Measurements from ENCODE around the gene MAPKBP1. TPM values are rescaled to one million over a fixed set of nuclear protein-coding genes. Genes with fewer than 3 reads are reported as not detected.

The MAPKBP1 gene
- total RNA-seq, 1 experiment from 2014 or later = 13.7 TPM

DNA sequence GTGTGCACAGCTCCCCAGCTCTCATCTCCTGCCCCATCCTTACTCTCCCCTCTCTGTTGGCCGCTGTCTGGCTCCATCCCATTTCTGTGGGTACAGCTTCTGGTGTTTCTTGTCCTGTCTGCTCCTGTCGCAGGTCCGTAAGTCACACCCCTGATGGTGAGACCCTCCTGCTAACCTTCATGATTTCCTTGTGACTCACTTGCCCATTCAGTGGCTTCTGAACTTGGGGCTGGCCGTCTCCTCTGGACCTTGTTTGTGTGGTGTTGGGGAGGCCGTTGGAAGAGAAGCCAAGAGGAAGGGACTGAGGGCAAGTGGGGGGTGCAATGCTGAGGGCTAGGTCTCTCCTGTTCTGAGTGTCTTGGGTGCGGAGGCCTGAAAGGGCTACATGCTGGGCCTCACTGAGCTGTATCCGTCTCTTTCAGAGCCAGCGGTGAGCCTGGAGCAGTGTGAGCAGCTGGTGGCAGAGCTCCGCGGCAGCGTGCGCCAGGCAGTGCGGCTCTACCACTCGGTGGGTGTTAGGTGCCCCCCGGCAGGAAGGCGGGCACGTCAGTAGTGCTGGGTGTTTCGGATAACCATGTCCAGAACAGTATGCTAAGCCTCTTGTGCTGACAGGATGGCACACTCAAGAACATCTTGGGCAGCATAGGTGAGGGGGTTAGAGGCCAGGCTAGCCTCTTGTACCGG lies 49.9 kb downstream of the MAPKBP1 start:
- Mint-ChIP-seq H3K27ac (no peak overlapping the region), H3K4me3 (no peak overlapping the region), H3K36me3 (ENCODE audit: insufficient read depth in 1 of 3, low read depth in 3 of 3) (peaks cover 0 to 5% (median 3%) of the 10 kb centered on the region in 3 experiments; a peak in 5 of 7 replicates), H3K27me3 (ENCODE audit: low read depth) (no peaks in the 10 kb centered on the region), H3K9me3 (no peaks in the 10 kb centered on the region), H3K4me1 (peaks cover 11 to 19% of the 10 kb centered on the region in 2 experiments)
- no peak for DNase-seq
- Histone ChIP-seq H4K91ac (ENCODE audit: insufficient read length, low read depth, low read length) (no peak overlapping the region), H3K4ac (ENCODE audit: low read depth, low read length) (no peak overlapping the region), H4K5ac (ENCODE audit: insufficient read length, low read depth, low read length) (no peak overlapping the region), H4K8ac (replicated peaks; ENCODE audit: insufficient read length, low read depth, low read length) (no peak overlapping the region), H2AK5ac (ENCODE audit: insufficient read length, low read length) (no peak overlapping the region), H3K27ac (ENCODE audit: insufficient read length, low read depth, low read length) (no peak overlapping the region), H3K23ac (ENCODE audit: insufficient read length, low read depth, low read length) (no peak overlapping the region), H3K27me3 (ENCODE audit: insufficient read depth, low read length) (no peaks in the 10 kb centered on the region), H2BK120ac (ENCODE audit: low read depth, low read length, poor library complexity, severe bottlenecking) (no peak overlapping the region), H3K14ac (ENCODE audit: insufficient read depth, low read length) (no peak overlapping the region), H3T11ph (ENCODE audit: low read length) (no peak overlapping the region), H3K23me2 (ENCODE audit: insufficient read length, low read depth, low read length, poor library complexity, severe bottlenecking) (peaks cover 10% of the 10 kb centered on the region), H2BK20ac (ENCODE audit: low read depth, low read length, poor library complexity, severe bottlenecking) (no peak overlapping the region), H3K56ac (ENCODE audit: insufficient read length, low read depth, low read length) (no peak overlapping the region), H2BK12ac (ENCODE audit: insufficient read length, low read depth, low read length) (no peak overlapping the region), H3K9me3 (ENCODE audit: control insufficient read depth, low read depth, low read length) (no peaks in the 10 kb centered on the region), H3K18ac (ENCODE audit: insufficient read length, low read depth, low read length) (no peak overlapping the region), H3K9ac (ENCODE audit: extremely low read depth, insufficient read length, low read length) (no peak overlapping the region), H2AFZ (ENCODE audit: low read length) (no peak overlapping the region), H2BK15ac (ENCODE audit: low read depth, low read length) (no peak overlapping the region), H3K4me2 (ENCODE audit: insufficient read depth, insufficient read length, low read length) (no peak overlapping the region), H3K79me2 (ENCODE audit: insufficient read depth, low read length) (no peaks in the 10 kb centered on the region), H2BK5ac (ENCODE audit: insufficient read length, low read length) (no peak overlapping the region), H4K20me1 (ENCODE audit: control insufficient read depth, insufficient read depth, insufficient read length) (no peaks in the 10 kb centered on the region), H3K79me1 (ENCODE audit: insufficient read depth, low read depth, low read length, poor library complexity, severe bottlenecking) (no peaks in the 10 kb centered on the region), H3K4me1 (ENCODE audit: insufficient read depth, low read length) (no peaks in the 10 kb centered on the region)
- WGBS (ENCODE audit: extremely low coverage, insufficient read length, low lambda C conversion rate) = no CpG with 5 or more reads among the region's 19 CpGs
- no peak for TF ChIP-seq CTCF (conservative IDR thresholded peaks at IDR 0.05)
